Measurements from ENCODE around the gene KRT78. TPM values are rescaled to one million over a fixed set of nuclear protein-coding genes. Genes with fewer than 3 reads are reported as not detected.

Gene KRT78
- total and polyA plus RNA-seq, 8 donors, result 0.27 to 1.1 (median 0.45) TPM; not detected in 4

DNA sequence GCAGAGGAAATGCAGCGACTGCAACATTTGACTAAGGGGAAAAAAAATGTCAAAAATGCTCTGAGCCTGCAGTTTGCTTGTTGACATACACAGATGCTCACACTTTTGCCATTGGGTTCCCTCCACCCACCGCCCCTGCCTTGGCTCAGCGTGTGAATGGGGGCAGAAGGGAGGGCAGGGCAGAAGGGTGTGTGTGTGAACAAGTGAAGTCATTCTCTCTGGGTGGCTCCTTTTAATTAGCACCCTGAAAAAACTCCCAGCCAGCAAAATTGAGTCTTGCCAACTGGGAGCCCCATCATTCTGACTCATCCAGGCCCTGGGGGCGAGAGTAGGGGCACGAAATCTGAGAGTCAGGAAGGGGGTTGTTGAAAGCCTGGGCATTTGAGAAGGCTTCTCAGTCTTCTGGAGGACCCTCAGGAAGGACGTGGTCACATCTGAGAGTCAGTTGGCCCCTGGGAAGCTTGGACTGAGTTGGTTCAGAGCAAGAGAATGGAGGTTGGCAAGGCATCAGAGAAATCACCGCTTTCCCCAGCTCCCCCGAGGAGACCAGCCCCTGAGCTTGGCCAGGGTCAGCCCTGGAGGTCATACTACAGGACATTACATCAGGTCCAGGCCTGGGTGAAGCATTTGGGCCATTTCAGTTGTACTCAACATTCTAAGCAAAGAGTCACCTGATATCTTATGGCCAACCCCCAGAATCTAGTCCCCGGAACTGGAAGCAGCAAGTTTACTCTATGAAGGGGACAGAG is 22.7 kb upstream of the KRT78 start:
- intact Hi-C loops (cut with DNase I), result loop anchor here in 1 of 3 donors (10.0 kb wide), 1 partner anchor 287 kb away; no protein-coding TSS in a partner anchor
- TF ChIP-seq, protein P1, sequence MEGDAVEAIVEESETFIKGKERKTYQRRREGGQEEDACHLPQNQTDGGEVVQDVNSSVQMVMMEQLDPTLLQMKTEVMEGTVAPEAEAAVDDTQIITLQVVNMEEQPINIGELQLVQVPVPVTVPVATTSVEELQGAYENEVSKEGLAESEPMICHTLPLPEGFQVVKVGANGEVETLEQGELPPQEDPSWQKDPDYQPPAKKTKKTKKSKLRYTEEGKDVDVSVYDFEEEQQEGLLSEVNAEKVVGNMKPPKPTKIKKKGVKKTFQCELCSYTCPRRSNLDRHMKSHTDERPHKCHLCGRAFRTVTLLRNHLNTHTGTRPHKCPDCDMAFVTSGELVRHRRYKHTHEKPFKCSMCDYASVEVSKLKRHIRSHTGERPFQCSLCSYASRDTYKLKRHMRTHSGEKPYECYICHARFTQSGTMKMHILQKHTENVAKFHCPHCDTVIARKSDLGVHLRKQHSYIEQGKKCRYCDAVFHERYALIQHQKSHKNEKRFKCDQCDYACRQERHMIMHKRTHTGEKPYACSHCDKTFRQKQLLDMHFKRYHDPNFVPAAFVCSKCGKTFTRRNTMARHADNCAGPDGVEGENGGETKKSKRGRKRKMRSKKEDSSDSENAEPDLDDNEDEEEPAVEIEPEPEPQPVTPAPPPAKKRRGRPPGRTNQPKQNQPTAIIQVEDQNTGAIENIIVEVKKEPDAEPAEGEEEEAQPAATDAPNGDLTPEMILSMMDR (IDR thresholded peaks at IDR 0.05), result no peak
- no peak overlapping the region for H3K27ac ChIP-seq
- no peak for ATAC-seq
- peaks cover 0 to 9% (median 0%) of the 10 kb centered on the region in 3 donors for H3K4me1 ChIP-seq
- no peak overlapping the region for H3K4me3 ChIP-seq
- whole genome bisulfite sequencing, 2 donors, result 72 to 87% methylated on average over 9 of the region's 9 CpGs
- H3K9me3 ChIP-seq, result no peaks in the 10 kb centered on the region
- H3K36me3 ChIP-seq, result no peaks in the 10 kb centered on the region
- no peak for DNase-seq
- H3K27me3 ChIP-seq, result no peaks in the 10 kb centered on the region
- FAIRE-seq, result no peak

DNA sequence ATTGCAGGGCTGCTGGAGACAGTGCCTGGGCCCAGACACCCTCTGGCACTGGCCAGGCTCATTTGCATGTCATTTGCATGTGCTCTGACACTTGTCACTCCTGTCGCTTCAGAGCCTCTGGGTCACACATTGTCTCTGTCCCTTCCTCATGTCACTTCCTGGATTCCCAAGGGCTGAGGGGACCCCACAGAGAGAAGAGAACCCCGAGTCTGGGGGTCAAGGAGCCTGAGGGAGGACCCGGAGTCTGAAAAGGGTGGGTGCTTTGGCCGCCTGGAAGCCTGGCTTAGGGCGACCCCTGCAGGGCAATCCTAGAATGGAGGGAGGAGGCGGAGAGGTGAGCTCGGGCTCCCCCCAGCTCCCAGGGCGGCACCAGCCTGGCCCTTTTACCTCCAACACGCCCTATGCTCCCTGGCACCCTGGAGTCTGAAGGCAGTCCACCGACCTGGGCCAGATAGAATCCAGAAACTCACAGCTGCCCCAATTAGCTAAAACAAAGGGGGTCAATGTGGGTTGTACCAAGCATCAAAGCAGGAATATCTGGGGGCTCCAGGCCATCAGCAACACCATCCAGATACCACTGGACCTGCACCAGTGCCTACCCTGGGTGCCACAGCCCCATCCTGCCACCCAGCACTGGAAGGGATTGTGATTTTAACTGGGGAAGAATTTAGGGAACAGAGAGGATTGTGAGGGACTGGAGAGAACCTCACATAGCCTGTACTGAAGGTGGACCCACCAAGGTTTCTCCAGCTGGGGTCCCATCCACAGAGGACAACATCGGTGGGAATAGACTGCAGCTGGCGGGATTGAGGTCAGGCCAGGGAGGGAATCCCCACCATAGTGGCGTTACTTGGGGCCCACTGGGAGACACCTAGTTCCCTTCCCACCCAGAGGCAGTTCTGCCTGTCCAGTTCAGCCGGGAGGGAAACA is 21.8 kb upstream of the KRT78 start:
- Histone ChIP-seq H3K27ac (no peak overlapping the region), H3K36me3 (no peaks in the 10 kb centered on the region), H3K27me3 (no peaks in the 10 kb centered on the region), H3K9me3 (no peaks in the 10 kb centered on the region), H3K4me1 (peaks cover 0 to 9% (median 0%) of the 10 kb centered on the region in 3 donors), H3K4me3 (no peak overlapping the region)
- intact Hi-C loops (cut with DNase I), result loop anchor here in 1 of 3 donors (10.0 kb wide), 1 partner anchor 286 kb away; no protein-coding TSS in a partner anchor
- WGBS, 2 donors, result 45 to 48% methylated on average over 14 of the region's 14 CpGs
- DNase-seq (peak; percentile 50 to 86 (median 66)), ATAC-seq (peak; percentile 26 to 63 (median 34)), FAIRE-seq (no peak)
- TF ChIP-seq, protein P1 (IDR thresholded peaks at IDR 0.05), result peak; percentile 19 to 59 (median 49)

DNA sequence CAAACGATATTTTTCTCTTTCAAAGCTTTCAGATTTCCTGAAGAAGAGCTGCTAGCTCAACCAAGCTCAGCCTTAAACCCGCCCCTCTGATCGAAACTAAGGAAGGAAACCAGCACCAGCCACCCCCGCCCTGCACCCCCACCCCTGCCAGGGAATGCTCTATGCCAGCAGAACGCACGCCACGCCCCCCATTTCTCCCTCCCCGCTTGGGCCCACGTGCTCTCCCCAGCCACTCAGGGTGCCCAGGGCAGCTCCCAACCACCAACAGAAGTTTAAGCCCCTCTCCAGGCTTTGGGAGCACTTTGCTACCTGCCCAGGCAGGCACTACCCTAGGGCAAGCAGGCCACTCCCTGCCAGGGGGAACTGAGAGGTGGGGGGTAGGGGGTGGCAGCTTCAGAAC is 18.8 kb upstream of the KRT78 start:
- no peaks in the 10 kb centered on the region for H3K36me3 ChIP-seq
- H3K27me3 ChIP-seq, result no peaks in the 10 kb centered on the region
- TF ChIP-seq, protein P1 (IDR thresholded peaks at IDR 0.05), result no peak
- peak in 3 of 4 donors; percentile 31 to 47 (median 34) for ATAC-seq
- no peak overlapping the region for H3K27ac ChIP-seq
- H3K4me1 ChIP-seq, result no peaks in the 10 kb centered on the region
- H3K9me3 ChIP-seq, result no peaks in the 10 kb centered on the region
- WGBS, 2 donors, result 44 to 60% methylated on average over 9 of the region's 9 CpGs
- FAIRE-seq, result no peak
- intact Hi-C loops (cut with DNase I), result loop anchor here in 2 of 3 donors (5.0 to 10.0 kb wide), 4 partner anchors 285 to 720 kb away; no protein-coding TSS in a partner anchor
- peak in 2 of 6 donors; percentile 46 for DNase-seq
- H3K4me3 ChIP-seq, result no peak overlapping the region

DNA sequence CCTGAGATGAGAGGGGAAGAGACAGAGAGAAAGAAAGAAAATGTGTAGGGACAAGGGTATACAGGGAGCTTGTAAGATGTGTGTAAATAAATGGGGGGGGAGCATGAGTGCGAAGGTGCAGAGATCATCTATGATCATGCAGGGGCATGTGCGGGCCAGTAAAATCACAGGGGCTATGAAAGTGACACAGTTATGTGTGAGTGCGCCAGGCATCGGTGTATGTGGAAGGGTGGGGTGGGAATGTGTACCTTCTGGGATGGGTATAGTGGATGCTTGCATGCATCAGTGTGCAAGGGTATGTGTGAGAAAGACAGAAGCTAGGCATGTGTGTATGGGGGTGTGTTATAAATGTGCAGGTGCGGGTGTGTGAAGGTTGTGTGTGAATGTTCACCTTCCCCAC is 18.4 kb upstream of the KRT78 start:
- Histone ChIP-seq H3K9me3 (no peaks in the 10 kb centered on the region), H3K4me3 (no peak overlapping the region), H3K27me3 (no peaks in the 10 kb centered on the region), H3K4me1 (no peaks in the 10 kb centered on the region), H3K27ac (no peak overlapping the region), H3K36me3 (no peaks in the 10 kb centered on the region)
- DNase-seq (no peak), FAIRE-seq (no peak), ATAC-seq (no peak)
- 91 to 98% methylated on average over 5 of the region's 5 CpGs for WGBS, 2 donors
- TF ChIP-seq, protein P1 (IDR thresholded peaks at IDR 0.05), result no peak
- intact Hi-C loops (cut with DNase I), result loop anchor here in 2 of 3 donors (5.0 to 10.0 kb wide), 4 partner anchors 285 to 720 kb away; no protein-coding TSS in a partner anchor

All from pancreas (tissue), 10 donors.